ENCODE data around the gene RAB11FIP4. TPM values are rescaled to one million over a fixed set of nuclear protein-coding genes. Genes with fewer than 3 reads are reported as not detected.

The RAB11FIP4 gene
- total RNA-seq, 8 experiments from 2014 or later = 7.0 to 44.2 (median 25.2) TPM

DNA sequence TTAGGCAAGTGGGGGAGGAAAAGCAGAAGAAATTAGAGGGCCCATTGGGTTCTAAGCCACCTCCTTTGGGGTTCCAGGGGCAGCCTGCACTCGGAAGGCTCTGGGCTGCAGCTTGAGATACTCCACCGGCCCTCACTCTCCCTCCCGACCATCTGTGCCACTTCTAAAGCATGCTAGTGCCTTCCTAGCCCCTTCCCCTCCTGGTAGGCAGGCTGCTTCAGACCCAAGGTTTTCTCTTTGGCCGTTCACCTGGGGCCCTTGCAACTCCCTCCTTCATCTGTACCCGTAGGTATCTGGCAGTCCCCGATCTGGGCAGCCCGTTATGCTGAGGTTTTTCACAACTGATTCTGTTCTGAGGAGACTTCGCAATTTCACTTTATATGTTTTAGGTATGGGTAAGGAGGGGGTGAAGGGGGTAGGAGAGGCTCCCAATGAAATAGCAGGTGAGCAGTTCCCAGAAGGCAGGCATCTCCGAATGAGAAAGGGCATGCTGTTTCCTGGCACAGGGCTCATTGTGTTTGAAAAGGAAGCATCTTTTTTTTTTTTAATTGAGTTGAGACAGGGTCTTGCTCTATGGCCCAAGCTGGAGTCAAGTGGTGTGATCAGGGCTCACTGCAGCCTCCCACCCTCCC lies 98.7 kb downstream of the RAB11FIP4 start:
- no peak overlapping the region for H3K27ac ChIP-seq
- in situ Hi-C loops (cut with MboI; ENCODE audit: low pct_unique_long_range_greater_than_20kb in 2 of 9, low sequenced_read_pairs in 9 of 9, unreplicated experiment in 9 of 9) = no loop called here
- no peak for ATAC-seq (replicated peaks in 6 of 8)
- H3K4me1 ChIP-seq (replicated peaks in 1 of 2) = peaks cover 7 to 10% of the 10 kb centered on the region in 2 donors
- WGBS, 10 experiments = 80 to 100% (median 85%) methylated on average over 1 to 5 of the region's 9 CpGs; no CpG with 5 or more reads in 3 of the 10 experiments
- H3K4me3 ChIP-seq = no peak overlapping the region

- 46 to 100% (median 81%) methylated on average over 1 to 7 of the region's 9 CpGs; no CpG with 5 or more reads in 3 of the 10 experiments for WGBS, 10 experiments
- ATAC-seq (replicated peaks in 6 of 8) = no peak
- peaks cover 7 to 10% of the 10 kb centered on the region in 2 donors for H3K4me1 ChIP-seq (replicated peaks in 1 of 2)
- H3K4me3 ChIP-seq = no peak overlapping the region
- in situ Hi-C loops (cut with MboI; ENCODE audit: low pct_unique_long_range_greater_than_20kb in 2 of 9, low sequenced_read_pairs in 9 of 9, unreplicated experiment in 9 of 9) = no loop called here
- H3K27ac ChIP-seq = no peak overlapping the region
Measured at GRCh38 chr17:31490671-31491375, 99.3 kb downstream of the RAB11FIP4 start.

DNA sequence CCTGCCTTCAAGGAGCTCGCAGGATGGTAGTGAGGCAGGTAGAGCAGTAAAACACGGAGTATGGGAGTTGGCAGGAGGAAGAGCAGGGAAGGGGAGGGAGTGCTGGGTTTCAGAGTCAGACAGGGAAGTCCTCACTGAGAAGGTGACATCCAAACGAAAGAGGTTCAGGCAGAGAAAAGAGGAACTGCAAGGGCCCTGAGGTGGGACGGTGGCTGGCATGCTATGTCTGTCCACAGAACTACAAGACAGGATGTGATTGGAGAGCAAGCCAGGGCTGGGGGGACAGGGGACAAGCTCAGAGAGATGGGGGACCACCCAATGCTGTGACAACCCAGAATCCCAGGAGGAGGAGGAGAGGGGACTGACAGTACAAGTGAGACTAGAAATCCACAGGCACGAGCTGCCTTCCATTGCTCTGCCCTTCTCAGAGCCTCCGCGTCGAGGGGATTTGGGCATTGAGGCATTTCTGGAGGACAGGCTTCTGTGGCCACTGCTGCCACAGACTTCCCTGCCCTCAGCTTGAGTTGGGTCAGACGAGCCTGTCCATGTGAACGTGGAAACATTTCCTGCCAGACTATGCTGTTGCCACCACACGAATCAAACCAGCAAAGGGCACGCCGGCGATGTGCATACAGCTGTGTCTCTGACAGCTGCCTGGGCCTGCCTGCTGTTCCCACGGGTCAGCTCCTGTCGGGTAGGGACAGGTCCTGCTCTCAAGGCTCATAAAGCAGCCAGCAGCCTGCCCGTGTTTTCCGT lies 100.1 kb downstream of the RAB11FIP4 start:
- H3K4me3 ChIP-seq = no peak overlapping the region
- ATAC-seq (replicated peaks in 6 of 8) = no peak
- WGBS, 10 experiments = 50 to 100% (median 76%) methylated on average over 1 to 8 of the region's 18 CpGs; no CpG with 5 or more reads in 3 of the 10 experiments
- H3K4me1 ChIP-seq (replicated peaks in 1 of 2) = peaks cover 7 to 10% of the 10 kb centered on the region in 2 donors
- in situ Hi-C loops (cut with MboI; ENCODE audit: low pct_unique_long_range_greater_than_20kb in 2 of 9, low sequenced_read_pairs in 9 of 9, unreplicated experiment in 9 of 9) = no loop called here
- H3K27ac ChIP-seq = no peak overlapping the region

GRCh38 chr17:31492206-31492605 lies 100.7 kb downstream of the RAB11FIP4 start:
- peaks cover 7 to 10% of the 10 kb centered on the region in 2 donors for H3K4me1 ChIP-seq (replicated peaks in 1 of 2)
- no peak overlapping the region for H3K4me3 ChIP-seq
- WGBS, 10 experiments = 60 to 100% (median 100%) methylated on average over 1 of the region's 5 CpGs; no CpG with 5 or more reads in 7 of the 10 experiments
- ATAC-seq (replicated peaks in 6 of 8) = no peak
- H3K27ac ChIP-seq = no peak overlapping the region
- in situ Hi-C loops (cut with MboI; ENCODE audit: low pct_unique_long_range_greater_than_20kb in 2 of 9, low sequenced_read_pairs in 9 of 9, unreplicated experiment in 9 of 9) = no loop called here

- H3K4me3 ChIP-seq = no peak overlapping the region
- 0 to 100% (median 87%) methylated on average over 1 to 8 of the region's 11 CpGs; no CpG with 5 or more reads in 2 of the 10 experiments for WGBS, 10 experiments
- no peak for ATAC-seq (replicated peaks in 6 of 8)
- H3K4me1 ChIP-seq (replicated peaks in 1 of 2) = peaks cover 8 to 13% of the 10 kb centered on the region in 2 donors
- in situ Hi-C loops (cut with MboI; ENCODE audit: low pct_unique_long_range_greater_than_20kb in 2 of 9, low sequenced_read_pairs in 9 of 9, unreplicated experiment in 9 of 9) = no loop called here
- H3K27ac ChIP-seq = no peak overlapping the region
Measured at GRCh38 chr17:31492880-31493655, 101.6 kb downstream of the RAB11FIP4 start.

DNA sequence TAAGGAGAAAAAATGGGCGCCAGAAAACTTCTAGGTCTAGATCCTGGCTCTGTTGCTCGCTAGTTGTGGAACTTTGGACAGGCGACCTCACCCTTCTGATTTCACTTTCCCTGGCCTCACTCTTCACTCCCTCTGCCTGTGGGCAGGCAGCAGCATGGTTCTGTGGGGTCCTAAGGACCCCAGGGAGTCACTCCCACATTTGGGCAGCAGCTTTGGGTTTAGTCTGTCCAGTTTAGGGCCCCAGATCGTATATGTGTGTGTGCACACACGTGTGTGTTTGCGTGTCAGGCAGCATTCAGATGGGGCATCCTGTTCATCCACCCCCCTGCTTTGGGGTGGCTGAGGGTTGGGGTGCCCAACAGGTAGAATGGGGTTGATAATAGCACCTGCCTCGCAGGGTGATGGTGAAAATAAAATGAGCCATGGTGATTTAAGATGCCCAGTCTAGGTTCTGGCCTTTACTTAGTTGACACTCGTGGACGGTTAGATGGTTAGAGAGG lies 102.2 kb downstream of the RAB11FIP4 start:
- H3K27ac ChIP-seq = no peak overlapping the region
- 56 to 100% (median 77%) methylated on average over 1 to 6 of the region's 9 CpGs; no CpG with 5 or more reads in 6 of the 10 experiments for WGBS, 10 experiments

DNA sequence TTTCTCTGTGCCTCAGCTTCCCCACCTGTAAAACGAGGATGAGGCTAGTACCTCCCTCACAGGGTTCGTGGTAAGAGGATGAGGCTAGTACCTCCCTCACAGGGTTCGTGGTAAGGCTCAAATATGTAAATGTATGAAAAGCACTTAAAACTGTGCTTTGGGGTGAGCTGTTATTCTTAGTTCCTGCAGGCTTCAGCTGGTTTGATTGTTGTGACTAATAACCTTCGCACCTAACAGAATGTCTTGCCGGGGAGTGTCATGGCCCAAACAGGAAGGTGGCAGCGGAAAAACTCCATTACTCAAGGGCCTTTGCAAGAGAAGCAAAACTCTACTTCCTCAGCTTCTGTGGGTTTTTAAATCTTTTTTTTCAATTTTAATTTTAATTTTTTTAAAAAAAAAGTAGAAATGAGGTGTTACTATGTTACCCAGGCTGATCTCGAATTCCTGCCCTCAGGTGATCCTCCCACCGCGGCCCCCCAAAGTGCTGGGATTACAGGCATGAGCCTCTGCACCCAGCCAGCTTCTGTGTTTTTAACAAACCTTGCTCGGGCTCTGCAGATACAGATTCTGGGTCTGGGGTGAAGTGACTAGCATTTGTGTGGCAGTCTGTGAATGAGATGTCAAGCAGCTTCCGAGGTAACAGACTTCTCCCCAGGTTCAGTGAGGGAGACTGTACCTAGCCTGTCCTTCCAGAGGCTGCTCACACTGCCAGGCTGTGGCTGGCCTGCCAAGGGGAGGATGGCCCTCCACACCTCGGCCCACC lies 103.0 kb downstream of the RAB11FIP4 start:
- no peak for ATAC-seq (replicated peaks in 6 of 8)
- no peak overlapping the region for H3K27ac ChIP-seq
- in situ Hi-C loops (cut with MboI; ENCODE audit: low pct_unique_long_range_greater_than_20kb in 2 of 9, low sequenced_read_pairs in 9 of 9, unreplicated experiment in 9 of 9) = no loop called here
- 40 to 100% (median 78%) methylated on average over 2 to 10 of the region's 12 CpGs; no CpG with 5 or more reads in 3 of the 10 experiments for WGBS, 10 experiments
- peaks cover 6 to 15% of the 10 kb centered on the region in 2 donors for H3K4me1 ChIP-seq (replicated peaks in 1 of 2)
- H3K4me3 ChIP-seq = no peak overlapping the region

More for the DNA sequence above, 102.2 kb downstream of the RAB11FIP4 start:
- Histone ChIP-seq H3K4me1 (replicated peaks in 1 of 2) (peaks cover 13 to 19% of the 10 kb centered on the region in 2 donors), H3K4me3 (no peak overlapping the region)
- no peak for ATAC-seq (replicated peaks in 6 of 8)
- in situ Hi-C loops (cut with MboI; ENCODE audit: low pct_unique_long_range_greater_than_20kb in 2 of 9, low sequenced_read_pairs in 9 of 9, unreplicated experiment in 9 of 9) = no loop called here

DNA sequence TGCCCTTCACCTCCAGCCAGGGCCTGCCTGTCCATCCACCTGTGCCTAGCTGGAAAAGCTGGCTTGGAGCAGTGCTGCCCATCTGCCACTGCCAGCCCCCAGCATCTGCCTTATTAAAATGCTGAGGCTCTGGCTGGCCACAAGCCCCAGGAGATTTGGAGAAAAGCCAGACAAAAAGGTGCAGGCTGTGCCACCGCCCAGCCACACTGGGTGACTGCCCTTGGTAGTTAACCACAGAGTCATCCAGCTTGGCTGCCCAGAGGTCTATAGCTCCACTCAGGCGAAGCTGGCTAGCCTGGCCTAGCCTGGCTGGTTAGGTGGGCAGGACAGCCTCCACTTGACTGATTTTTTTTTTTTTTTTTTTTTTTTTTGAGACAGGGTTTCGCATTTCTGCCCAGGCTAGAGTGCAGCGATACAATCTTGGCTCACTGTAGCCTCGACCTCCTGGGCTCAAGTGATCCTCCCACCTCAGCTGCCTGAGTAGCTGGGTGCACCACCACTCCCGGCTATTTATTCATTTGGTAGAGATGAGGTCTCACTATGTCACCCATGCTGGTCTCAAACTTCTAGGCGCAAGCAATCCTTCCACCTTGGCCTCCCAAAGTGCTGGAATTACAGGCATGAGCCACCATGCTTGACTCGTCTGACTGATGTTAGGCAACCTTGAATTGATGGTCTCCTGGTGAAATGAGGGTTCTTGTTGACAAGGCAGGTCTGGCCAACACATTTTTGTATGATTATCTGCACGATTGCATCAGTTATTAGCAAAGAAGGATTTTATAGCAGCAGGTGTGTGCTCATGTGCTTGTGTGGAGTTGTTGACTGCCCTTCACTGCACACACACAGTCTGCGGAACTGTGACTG lies 103.8 kb downstream of the RAB11FIP4 start:
- ATAC-seq (replicated peaks in 6 of 8) = no peak
- peaks cover 13 to 19% of the 10 kb centered on the region in 2 donors for H3K4me1 ChIP-seq (replicated peaks in 1 of 2)
- in situ Hi-C loops (cut with MboI; ENCODE audit: low pct_unique_long_range_greater_than_20kb in 2 of 9, low sequenced_read_pairs in 9 of 9, unreplicated experiment in 9 of 9) = no loop called here
- 43 to 100% (median 91%) methylated on average over 1 to 5 of the region's 10 CpGs; no CpG with 5 or more reads in 1 of the 10 experiments for WGBS, 10 experiments
- H3K27ac ChIP-seq = no peak overlapping the region
- no peak overlapping the region for H3K4me3 ChIP-seq

DNA sequence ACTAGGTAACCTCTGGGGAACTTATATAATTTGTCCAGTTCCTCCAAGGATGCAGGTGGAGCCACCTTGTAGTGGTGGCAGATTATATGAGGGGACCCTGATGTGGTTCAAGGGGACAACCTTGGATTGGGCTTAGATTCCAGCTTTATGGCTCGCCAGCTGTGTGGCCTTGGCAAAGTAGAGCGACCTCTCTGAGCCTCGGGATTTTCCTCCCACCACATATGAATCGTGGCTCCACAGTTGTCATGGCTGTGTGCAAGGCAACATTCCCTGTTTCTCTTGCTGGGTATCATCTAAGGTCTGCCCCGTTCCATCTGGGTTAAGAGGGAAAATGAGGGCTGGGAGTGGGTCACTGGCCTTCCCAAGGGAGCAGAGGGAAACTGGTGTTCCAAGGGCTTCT lies 104.6 kb downstream of the RAB11FIP4 start:
- ATAC-seq (replicated peaks in 6 of 8) = no peak
- in situ Hi-C loops (cut with MboI; ENCODE audit: low pct_unique_long_range_greater_than_20kb in 2 of 9, low sequenced_read_pairs in 9 of 9, unreplicated experiment in 9 of 9) = no loop called here
- Histone ChIP-seq H3K27ac (no peak overlapping the region), H3K4me3 (no peak overlapping the region), H3K4me1 (replicated peaks in 1 of 2) (peaks cover 20 to 26% of the 10 kb centered on the region in 2 donors)
- WGBS, 10 experiments = 8 to 100% (median 80%) methylated on average over 1 to 5 of the region's 5 CpGs; no CpG with 5 or more reads in 1 of the 10 experiments

DNA sequence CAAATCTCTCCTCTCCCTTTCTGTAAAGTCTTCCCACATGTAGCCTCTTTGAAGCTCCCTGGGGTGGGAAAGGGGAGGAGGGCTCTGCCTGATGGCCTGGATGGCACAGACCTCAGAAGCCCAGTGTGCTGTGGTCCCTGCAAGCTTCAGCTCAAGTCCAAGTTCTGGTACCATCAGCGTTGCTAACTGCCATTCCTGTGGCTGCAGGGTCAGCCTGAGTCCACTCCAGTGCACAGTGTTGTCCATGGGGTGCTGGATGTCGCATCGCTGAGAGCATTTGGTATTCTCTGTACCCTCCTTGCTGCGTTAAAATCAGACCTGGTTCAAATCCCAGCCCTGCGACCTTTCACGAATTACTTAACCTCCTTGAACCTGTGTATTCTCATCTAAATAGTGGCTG lies 105.1 kb downstream of the RAB11FIP4 start:
- WGBS, 10 experiments = 53 to 80% (median 67%) methylated on average over 1 to 3 of the region's 6 CpGs; no CpG with 5 or more reads in 3 of the 10 experiments
- no peak for ATAC-seq (replicated peaks in 6 of 8)
- Histone ChIP-seq H3K4me1 (replicated peaks in 1 of 2) (peaks cover 20 to 26% of the 10 kb centered on the region in 2 donors), H3K4me3 (no peak overlapping the region), H3K27ac (no peak overlapping the region)
- in situ Hi-C loops (cut with MboI; ENCODE audit: low pct_unique_long_range_greater_than_20kb in 2 of 9, low sequenced_read_pairs in 9 of 9, unreplicated experiment in 9 of 9) = no loop called here

- H3K27ac ChIP-seq = no peak overlapping the region
- peaks cover 20 to 26% of the 10 kb centered on the region in 2 donors for H3K4me1 ChIP-seq (replicated peaks in 1 of 2)
- H3K4me3 ChIP-seq = no peak overlapping the region
- no peak for ATAC-seq (replicated peaks in 6 of 8)
- WGBS, 10 experiments = 50 to 100% (median 93%) methylated on average over 1 to 3 of the region's 6 CpGs; no CpG with 5 or more reads in 7 of the 10 experiments
- in situ Hi-C loops (cut with MboI; ENCODE audit: low pct_unique_long_range_greater_than_20kb in 2 of 9, low sequenced_read_pairs in 9 of 9, unreplicated experiment in 9 of 9) = no loop called here
Measured at GRCh38 chr17:31497431-31497830, 106.0 kb downstream of the RAB11FIP4 start.
